Gastrocnemius medialis (tissue), 4 donors: ENCODE data around the gene ADH5.

Experiments used
- POLR2A ChIP-seq, 2 donors: fragments of 450-650 bp; IDR thresholded peaks; one replicate each; pipeline ENCODE4 v1.6.1; 2017; ENCODE audit warnings: antibody characterized with exemption in 2 of 2, mild to moderate bottlenecking in 2 of 2, moderate library complexity in 2 of 2
- TF ChIP-seq, protein P1 (sequence below), 5 experiments: fragments of 450-650 bp in 3 of 5; fragments of 200-600 bp in 2 of 5; sonication (generic) in 2 of 5; IDR thresholded peaks in 4 of 5; conservative IDR thresholded peaks in 1 of 5; 1 replicate in 4 of 5; 2 replicates in 1 of 5; pipeline ENCODE4 v1.5.1; 2016 to 2019; ENCODE audit warnings: antibody characterized with exemption in 5 of 5, mild to moderate bottlenecking in 3 of 5, moderate library complexity in 3 of 5

DNA sequence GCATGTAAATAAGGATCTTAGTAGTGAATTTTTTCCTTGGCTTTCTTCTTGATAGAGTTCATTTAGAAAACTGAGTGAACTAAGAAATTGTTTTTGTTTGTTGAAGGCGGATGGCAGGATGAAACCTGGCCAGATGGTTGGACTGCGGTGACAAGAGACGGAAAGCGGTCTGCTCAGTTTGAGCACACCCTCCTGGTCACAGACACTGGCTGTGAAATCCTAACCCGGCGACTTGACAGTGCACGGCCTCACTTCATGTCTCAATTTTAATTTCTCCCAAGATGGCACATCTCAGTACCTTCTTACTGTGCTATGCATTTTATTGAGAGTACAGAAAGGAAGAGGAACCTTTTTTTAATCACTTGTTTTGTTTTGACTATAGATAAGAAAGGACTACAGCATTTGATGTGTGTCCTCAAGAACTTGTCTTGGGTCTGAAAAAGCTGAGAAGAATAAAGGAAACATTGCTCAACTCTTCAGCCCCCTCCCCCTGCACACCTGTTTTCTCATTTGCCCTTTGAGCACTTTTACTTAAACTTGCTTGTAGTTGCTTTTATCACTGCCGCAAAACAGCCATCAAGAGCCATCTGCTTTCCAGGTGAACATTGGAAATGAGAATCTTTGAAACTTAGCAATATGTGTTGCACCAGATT, 27.4 kb downstream of the ADH5 start:
- no peak for TF ChIP-seq POLR2A (IDR thresholded peaks at IDR 0.05)
- TF ChIP-seq, protein P1, sequence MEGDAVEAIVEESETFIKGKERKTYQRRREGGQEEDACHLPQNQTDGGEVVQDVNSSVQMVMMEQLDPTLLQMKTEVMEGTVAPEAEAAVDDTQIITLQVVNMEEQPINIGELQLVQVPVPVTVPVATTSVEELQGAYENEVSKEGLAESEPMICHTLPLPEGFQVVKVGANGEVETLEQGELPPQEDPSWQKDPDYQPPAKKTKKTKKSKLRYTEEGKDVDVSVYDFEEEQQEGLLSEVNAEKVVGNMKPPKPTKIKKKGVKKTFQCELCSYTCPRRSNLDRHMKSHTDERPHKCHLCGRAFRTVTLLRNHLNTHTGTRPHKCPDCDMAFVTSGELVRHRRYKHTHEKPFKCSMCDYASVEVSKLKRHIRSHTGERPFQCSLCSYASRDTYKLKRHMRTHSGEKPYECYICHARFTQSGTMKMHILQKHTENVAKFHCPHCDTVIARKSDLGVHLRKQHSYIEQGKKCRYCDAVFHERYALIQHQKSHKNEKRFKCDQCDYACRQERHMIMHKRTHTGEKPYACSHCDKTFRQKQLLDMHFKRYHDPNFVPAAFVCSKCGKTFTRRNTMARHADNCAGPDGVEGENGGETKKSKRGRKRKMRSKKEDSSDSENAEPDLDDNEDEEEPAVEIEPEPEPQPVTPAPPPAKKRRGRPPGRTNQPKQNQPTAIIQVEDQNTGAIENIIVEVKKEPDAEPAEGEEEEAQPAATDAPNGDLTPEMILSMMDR (IDR thresholded peaks at IDR 0.05 in 4 of 5, conservative IDR thresholded peaks at IDR 0.05 in 1 of 5): no peak
